Liver (tissue), 9 donors: ENCODE measurements around the gene ATP6V1F. TPM values are rescaled to one million over a fixed set of nuclear protein-coding genes. Genes with fewer than 3 reads are reported as not detected.

ENCODE experiments used
- DNase-seq: peaks from one replicate; pipeline ENCODE4 v3.0.0-alpha.2; 2017; ENCODE audit warnings: low spot score
- H3K27ac ChIP-seq, 2 donors: one replicate each; pipeline ENCODE4 v1.7.0; 2013; ENCODE audit warnings: inconsistent platforms in 2 of 2, low read length in 2 of 2, control low read depth in 1 of 2, low read depth in 1 of 2, mild to moderate bottlenecking in 1 of 2
- H3K27me3 ChIP-seq, 4 donors: one replicate each; pipeline versions ENCODE4 v1.6.1 to v1.7.0; 2013; ENCODE audit warnings: low read length in 3 of 4, inconsistent platforms in 1 of 4, mild to moderate bottlenecking in 1 of 4, moderate library complexity in 1 of 4; ENCODE audit not compliant: control insufficient read depth in 4 of 4, insufficient read depth in 4 of 4
- H3K36me3 ChIP-seq, 4 donors: one replicate each; pipeline versions ENCODE4 v1.6.1 to v1.7.0; 2013; ENCODE audit warnings: low read length in 3 of 4, mild to moderate bottlenecking in 3 of 4, low read depth in 1 of 4, moderate library complexity in 1 of 4; ENCODE audit not compliant: control insufficient read depth in 4 of 4, insufficient read depth in 3 of 4
- H3K4me1 ChIP-seq, 4 donors: one replicate each; pipeline versions ENCODE4 v1.6.1 to v1.7.0; 2013; ENCODE audit warnings: low read length in 3 of 4, mild to moderate bottlenecking in 3 of 4, moderate library complexity in 1 of 4; ENCODE audit not compliant: control insufficient read depth in 4 of 4, insufficient read depth in 4 of 4
- H3K4me3 ChIP-seq, 3 donors: one replicate each; pipeline versions ENCODE4 v1.6.1 to v1.7.0; 2013; ENCODE audit warnings: low read length in 3 of 3, control low read depth in 1 of 3, low read depth in 1 of 3, mild to moderate bottlenecking in 1 of 3
- H3K9ac ChIP-seq, 2 donors: one replicate each; pipeline ENCODE4 v1.7.0; 2013; ENCODE audit warnings: low read length in 2 of 2, mild to moderate bottlenecking in 2 of 2, moderate library complexity in 2 of 2, control low read depth in 1 of 2, low read depth in 1 of 2
- H3K9me3 ChIP-seq, 4 donors: one replicate each; pipeline versions ENCODE4 v1.6.1 to v1.7.0; 2013; ENCODE audit warnings: low read length in 3 of 4; ENCODE audit not compliant: control insufficient read depth in 4 of 4
- FOXA1 ChIP-seq: IDR thresholded peaks from 2 replicates; pipeline ENCODE4 v1.6.1; 2016; ENCODE audit warnings: antibody characterized with exemption
- FOXA2 ChIP-seq: IDR thresholded peaks from 2 replicates; pipeline ENCODE4 v1.6.1; 2016; ENCODE audit warnings: antibody characterized with exemption
- GABPA ChIP-seq, 2 donors: IDR thresholded peaks in 1 of 2; conservative IDR thresholded peaks in 1 of 2; 2 replicates each; pipeline ENCODE4 v1.6.1; 2016; ENCODE audit warnings: antibody characterized with exemption in 2 of 2, mild to moderate bottlenecking in 1 of 2, moderate library complexity in 1 of 2
- HNF4A ChIP-seq, 2 donors: conservative IDR thresholded peaks; 2 replicates each; pipeline ENCODE4 v1.6.1; 2016; ENCODE audit warnings: antibody characterized with exemption in 2 of 2, mild to moderate bottlenecking in 2 of 2
- HNF4G ChIP-seq: IDR thresholded peaks from 2 replicates; pipeline ENCODE4 v1.6.1; 2016; ENCODE audit warnings: antibody characterized with exemption
- JUND ChIP-seq, 2 donors: IDR thresholded peaks; 2 replicates each; pipeline ENCODE4 v1.6.1; 2016; ENCODE audit warnings: antibody characterized with exemption in 2 of 2
- NR2F2 ChIP-seq: IDR thresholded peaks from 2 replicates; pipeline ENCODE4 v1.6.1; 2016; ENCODE audit warnings: antibody characterized with exemption
- RAD21 ChIP-seq, 2 donors: IDR thresholded peaks; 2 replicates each; pipeline ENCODE4 v1.6.1; 2016; ENCODE audit warnings: antibody characterized with exemption in 2 of 2, mild to moderate bottlenecking in 2 of 2
- RXRA ChIP-seq, 2 donors: IDR thresholded peaks; 2 replicates each; pipeline ENCODE4 v1.6.1; 2017 to 2018; ENCODE audit warnings: antibody characterized with exemption in 2 of 2, mild to moderate bottlenecking in 1 of 2
- SP1 ChIP-seq: IDR thresholded peaks from 2 replicates; pipeline ENCODE4 v1.6.1; 2018; ENCODE audit warnings: antibody characterized with exemption, mild to moderate bottlenecking
- TAF1 ChIP-seq: conservative IDR thresholded peaks from 2 replicates; pipeline ENCODE4 v1.6.1; 2016; ENCODE audit warnings: antibody characterized with exemption, mild to moderate bottlenecking
- YY1 ChIP-seq: IDR thresholded peaks from 2 replicates; pipeline ENCODE4 v1.6.1; 2016; ENCODE audit warnings: antibody characterized with exemption, mild to moderate bottlenecking
- WGBS: extraction: QIAGEN DNeasy Blood & Tissue Kit; methylation state at CpG from one replicate; pipeline ENCODE4 v1.1.7; 2013; 5-methylcytosine and 5-hydroxymethylcytosine counted together
- polyA plus RNA-seq, 2 donors: library from polyadenylated mRNA; stranded (reverse) in 1 of 2; unstranded in 1 of 2; fragments of 200-250 nt in 1 of 2; fragments of >200 nt in 1 of 2; fragmentation: Nextera tagmentation in 1 of 2; extraction: Ambion mirVana in 1 of 2; gene quantifications; one replicate each; pipeline versions ENCODE4 v1.2.1 to v1.2.3, GENCODE V29; 2013 to 2015
- total RNA-seq, 2 donors: library from RNA; depleted of rRNA; stranded (reverse); fragments of >200 nt; gene quantifications; one replicate each; pipeline ENCODE4 v1.2.3, GENCODE V29; 2014
- TF ChIP-seq, protein P1 (sequence below): fragments of 150-350 bp; IDR thresholded peaks from 2 replicates; pipeline ENCODE4 v1.5.1; 2017; ENCODE audit warnings: improper control_type of control experiment, low read depth, low read length; ENCODE audit not compliant: missing input control
- TF ChIP-seq, protein P2 (sequence below): IDR thresholded peaks from 2 replicates; pipeline ENCODE4 v1.6.1; 2016; ENCODE audit warnings: antibody characterized with exemption
- TF ChIP-seq, protein P3 (sequence below): IDR thresholded peaks from 2 replicates; pipeline ENCODE4 v1.6.1; 2016; ENCODE audit warnings: antibody characterized with exemption
- TF ChIP-seq, protein P4 (sequence below): IDR thresholded peaks from 2 replicates; pipeline ENCODE4 v1.6.1; 2016; ENCODE audit warnings: antibody characterized with exemption, mild to moderate bottlenecking
- TF ChIP-seq, protein P5 (sequence below): IDR thresholded peaks from 2 replicates; pipeline ENCODE4 v1.6.1; 2016; ENCODE audit warnings: antibody characterized with exemption
- donor health status: healthy.
- donor health status: healthy.
- donor health status: healthy.
- donor health status: healthy.
- donor health status: healthy.

Gene ATP6V1F
- total and polyA plus RNA-seq, 4 donors = 23.1 to 111 (median 47.1) TPM

DNA sequence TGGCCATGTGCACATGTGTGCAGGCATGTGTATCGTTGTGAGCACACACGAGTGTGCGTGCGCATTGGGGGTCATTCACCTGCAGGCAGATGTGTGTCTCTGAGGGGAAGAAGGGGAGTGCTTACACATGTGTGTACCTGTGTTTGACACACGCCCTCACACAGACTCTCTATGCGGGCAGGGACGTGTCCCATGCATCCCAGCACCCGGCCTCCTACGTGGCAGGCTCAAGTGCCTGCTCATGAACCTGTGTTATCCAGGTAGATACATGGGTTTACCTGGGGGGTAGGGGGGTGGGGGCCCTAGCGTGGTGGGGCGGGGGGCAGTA is 29.2 kb downstream of the ATP6V1F start:
- no peak for DNase-seq
- WGBS = 88% methylated on average over 11 of the region's 11 CpGs
- no peaks in the 10 kb centered on the region for H3K36me3 ChIP-seq

DNA sequence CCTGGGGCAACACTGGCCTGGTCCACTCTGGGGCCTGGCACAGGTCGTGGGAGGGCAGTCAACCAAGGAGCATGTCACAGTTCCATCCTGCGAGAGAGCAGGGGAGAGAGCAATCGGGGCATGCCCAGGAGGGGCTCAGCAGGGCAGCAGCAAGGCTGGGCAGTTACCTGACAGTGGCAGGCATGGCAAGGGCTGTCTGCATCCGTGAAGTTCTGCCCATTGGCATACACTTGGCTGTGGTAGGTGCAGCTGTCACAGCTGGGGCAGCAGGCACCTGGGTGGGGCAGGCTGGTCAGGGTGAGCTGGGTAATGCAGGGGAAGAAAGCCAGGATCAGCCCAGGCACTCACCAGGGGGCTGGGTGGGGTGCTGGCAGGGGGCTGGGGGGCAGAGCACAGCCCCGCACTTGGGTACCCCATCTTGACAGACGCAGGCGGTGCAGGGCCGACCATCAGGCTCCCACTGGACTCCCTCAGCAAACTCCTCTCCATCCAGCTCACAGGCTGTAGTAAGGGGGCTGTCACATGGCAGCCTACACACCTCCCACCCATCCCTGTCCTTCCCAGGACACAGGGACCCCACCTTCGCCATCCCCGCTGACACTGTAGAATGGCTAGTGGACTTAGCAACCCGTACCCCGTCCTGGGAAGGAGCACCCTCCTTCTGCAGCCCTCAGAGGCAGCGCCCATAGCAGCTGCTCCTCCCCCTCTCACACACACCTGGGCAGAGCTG is 30.0 kb downstream of the ATP6V1F start:
- Histone ChIP-seq H3K9ac (no peak overlapping the region), H3K36me3 (no peaks in the 10 kb centered on the region), H3K4me3 (no peak overlapping the region), H3K4me1 (peaks cover 0 to 3% (median 1%) of the 10 kb centered on the region in 4 donors), H3K27me3 (no peaks in the 10 kb centered on the region), H3K27ac (no peak overlapping the region), H3K9me3 (no peaks in the 10 kb centered on the region)
- no peak for DNase-seq
- WGBS = 88% methylated on average over 13 of the region's 13 CpGs
- TF ChIP-seq FOXA1 = no peak
- TF ChIP-seq FOXA2 = no peak
- TF ChIP-seq, protein P1, sequence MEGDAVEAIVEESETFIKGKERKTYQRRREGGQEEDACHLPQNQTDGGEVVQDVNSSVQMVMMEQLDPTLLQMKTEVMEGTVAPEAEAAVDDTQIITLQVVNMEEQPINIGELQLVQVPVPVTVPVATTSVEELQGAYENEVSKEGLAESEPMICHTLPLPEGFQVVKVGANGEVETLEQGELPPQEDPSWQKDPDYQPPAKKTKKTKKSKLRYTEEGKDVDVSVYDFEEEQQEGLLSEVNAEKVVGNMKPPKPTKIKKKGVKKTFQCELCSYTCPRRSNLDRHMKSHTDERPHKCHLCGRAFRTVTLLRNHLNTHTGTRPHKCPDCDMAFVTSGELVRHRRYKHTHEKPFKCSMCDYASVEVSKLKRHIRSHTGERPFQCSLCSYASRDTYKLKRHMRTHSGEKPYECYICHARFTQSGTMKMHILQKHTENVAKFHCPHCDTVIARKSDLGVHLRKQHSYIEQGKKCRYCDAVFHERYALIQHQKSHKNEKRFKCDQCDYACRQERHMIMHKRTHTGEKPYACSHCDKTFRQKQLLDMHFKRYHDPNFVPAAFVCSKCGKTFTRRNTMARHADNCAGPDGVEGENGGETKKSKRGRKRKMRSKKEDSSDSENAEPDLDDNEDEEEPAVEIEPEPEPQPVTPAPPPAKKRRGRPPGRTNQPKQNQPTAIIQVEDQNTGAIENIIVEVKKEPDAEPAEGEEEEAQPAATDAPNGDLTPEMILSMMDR = no peak
- TF ChIP-seq TAF1 = no peak
- TF ChIP-seq RAD21 (IDR thresholded peaks at IDR 0.05) = no peak
- no peak for TF ChIP-seq YY1
- TF ChIP-seq JUND (IDR thresholded peaks at IDR 0.05) = no peak
- TF ChIP-seq RXRA (IDR thresholded peaks at IDR 0.05) = no peak
- no peak for TF ChIP-seq HNF4G
- no peak for TF ChIP-seq SP1
- TF ChIP-seq, protein P2, sequence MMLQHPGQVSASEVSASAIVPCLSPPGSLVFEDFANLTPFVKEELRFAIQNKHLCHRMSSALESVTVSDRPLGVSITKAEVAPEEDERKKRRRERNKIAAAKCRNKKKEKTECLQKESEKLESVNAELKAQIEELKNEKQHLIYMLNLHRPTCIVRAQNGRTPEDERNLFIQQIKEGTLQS = no peak
- TF ChIP-seq, protein P3, sequence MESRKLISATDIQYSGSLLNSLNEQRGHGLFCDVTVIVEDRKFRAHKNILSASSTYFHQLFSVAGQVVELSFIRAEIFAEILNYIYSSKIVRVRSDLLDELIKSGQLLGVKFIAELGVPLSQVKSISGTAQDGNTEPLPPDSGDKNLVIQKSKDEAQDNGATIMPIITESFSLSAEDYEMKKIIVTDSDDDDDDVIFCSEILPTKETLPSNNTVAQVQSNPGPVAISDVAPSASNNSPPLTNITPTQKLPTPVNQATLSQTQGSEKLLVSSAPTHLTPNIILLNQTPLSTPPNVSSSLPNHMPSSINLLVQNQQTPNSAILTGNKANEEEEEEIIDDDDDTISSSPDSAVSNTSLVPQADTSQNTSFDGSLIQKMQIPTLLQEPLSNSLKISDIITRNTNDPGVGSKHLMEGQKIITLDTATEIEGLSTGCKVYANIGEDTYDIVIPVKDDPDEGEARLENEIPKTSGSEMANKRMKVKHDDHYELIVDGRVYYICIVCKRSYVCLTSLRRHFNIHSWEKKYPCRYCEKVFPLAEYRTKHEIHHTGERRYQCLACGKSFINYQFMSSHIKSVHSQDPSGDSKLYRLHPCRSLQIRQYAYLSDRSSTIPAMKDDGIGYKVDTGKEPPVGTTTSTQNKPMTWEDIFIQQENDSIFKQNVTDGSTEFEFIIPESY = no peak
- no peak for TF ChIP-seq NR2F2
- TF ChIP-seq, protein P4, sequence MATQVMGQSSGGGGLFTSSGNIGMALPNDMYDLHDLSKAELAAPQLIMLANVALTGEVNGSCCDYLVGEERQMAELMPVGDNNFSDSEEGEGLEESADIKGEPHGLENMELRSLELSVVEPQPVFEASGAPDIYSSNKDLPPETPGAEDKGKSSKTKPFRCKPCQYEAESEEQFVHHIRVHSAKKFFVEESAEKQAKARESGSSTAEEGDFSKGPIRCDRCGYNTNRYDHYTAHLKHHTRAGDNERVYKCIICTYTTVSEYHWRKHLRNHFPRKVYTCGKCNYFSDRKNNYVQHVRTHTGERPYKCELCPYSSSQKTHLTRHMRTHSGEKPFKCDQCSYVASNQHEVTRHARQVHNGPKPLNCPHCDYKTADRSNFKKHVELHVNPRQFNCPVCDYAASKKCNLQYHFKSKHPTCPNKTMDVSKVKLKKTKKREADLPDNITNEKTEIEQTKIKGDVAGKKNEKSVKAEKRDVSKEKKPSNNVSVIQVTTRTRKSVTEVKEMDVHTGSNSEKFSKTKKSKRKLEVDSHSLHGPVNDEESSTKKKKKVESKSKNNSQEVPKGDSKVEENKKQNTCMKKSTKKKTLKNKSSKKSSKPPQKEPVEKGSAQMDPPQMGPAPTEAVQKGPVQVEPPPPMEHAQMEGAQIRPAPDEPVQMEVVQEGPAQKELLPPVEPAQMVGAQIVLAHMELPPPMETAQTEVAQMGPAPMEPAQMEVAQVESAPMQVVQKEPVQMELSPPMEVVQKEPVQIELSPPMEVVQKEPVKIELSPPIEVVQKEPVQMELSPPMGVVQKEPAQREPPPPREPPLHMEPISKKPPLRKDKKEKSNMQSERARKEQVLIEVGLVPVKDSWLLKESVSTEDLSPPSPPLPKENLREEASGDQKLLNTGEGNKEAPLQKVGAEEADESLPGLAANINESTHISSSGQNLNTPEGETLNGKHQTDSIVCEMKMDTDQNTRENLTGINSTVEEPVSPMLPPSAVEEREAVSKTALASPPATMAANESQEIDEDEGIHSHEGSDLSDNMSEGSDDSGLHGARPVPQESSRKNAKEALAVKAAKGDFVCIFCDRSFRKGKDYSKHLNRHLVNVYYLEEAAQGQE = no peak
- TF ChIP-seq, protein P5, sequence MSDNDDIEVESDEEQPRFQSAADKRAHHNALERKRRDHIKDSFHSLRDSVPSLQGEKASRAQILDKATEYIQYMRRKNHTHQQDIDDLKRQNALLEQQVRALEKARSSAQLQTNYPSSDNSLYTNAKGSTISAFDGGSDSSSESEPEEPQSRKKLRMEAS = no peak
- no peak for TF ChIP-seq HNF4A (conservative IDR thresholded peaks at IDR 0.05)

More for the DNA sequence above, 29.2 kb downstream of the ATP6V1F start:
- TF ChIP-seq HNF4G (no peak), JUND (IDR thresholded peaks at IDR 0.05) (no peak), RAD21 (IDR thresholded peaks at IDR 0.05) (no peak), GABPA (IDR thresholded peaks at IDR 0.05 in 1 of 2, conservative IDR thresholded peaks at IDR 0.05 in 1 of 2) (no peak)
- TF ChIP-seq, protein P3 = no peak
- TF ChIP-seq, protein P1 = no peak
- H3K27ac ChIP-seq = no peak overlapping the region
- no peaks in the 10 kb centered on the region for H3K27me3 ChIP-seq
- no peak overlapping the region for H3K4me3 ChIP-seq
- no peak overlapping the region for H3K9ac ChIP-seq
- H3K4me1 ChIP-seq = peaks cover 0 to 3% (median 1%) of the 10 kb centered on the region in 4 donors
- H3K9me3 ChIP-seq = no peaks in the 10 kb centered on the region
